Adrenal gland (tissue), 12 donors: Measurements from ENCODE around the gene PRH2. TPM values are rescaled to one million over a fixed set of nuclear protein-coding genes. Genes with fewer than 3 reads are reported as not detected.

ENCODE experiments used
- DNase-seq, 7 donors: peaks; one replicate each; pipeline ENCODE4 v3.0.0-alpha.2; 2019 to 2020
- H3K27ac ChIP-seq, 5 donors: fragments of 200-600 bp; sonication (generic) in 4 of 5; 1 replicate in 3 of 5; 2 replicates in 2 of 5; pipeline versions ENCODE4 v1.5.1 to v1.8.0; 2016 to 2020; ENCODE audit warnings: mild to moderate bottlenecking in 1 of 5
- H3K27me3 ChIP-seq: fragments of 200-600 bp; 2 replicates; pipeline ENCODE4 v1.8.0; 2021
- H3K36me3 ChIP-seq, 2 donors: fragments of 200-600 bp; replicated peaks in 1 of 2; 1 replicate in 1 of 2; 2 replicates in 1 of 2; pipeline versions ENCODE4 v1.5.1 to v1.8.0; 2018 to 2022
- H3K4me1 ChIP-seq, 2 donors: fragments of 200-600 bp; replicated peaks in 1 of 2; 1 replicate in 1 of 2; 2 replicates in 1 of 2; pipeline versions ENCODE4 v1.5.1 to v1.8.0; 2018 to 2021
- H3K4me3 ChIP-seq, 4 donors: fragments of 200-600 bp; sonication (generic) in 3 of 4; one replicate each; pipeline ENCODE4 v1.5.1; 2016 to 2018
- H3K9me3 ChIP-seq, 3 donors: fragments of 200-600 bp; sonication (generic) in 1 of 3; replicated peaks in 1 of 3; 1 replicate in 2 of 3; 2 replicates in 1 of 3; pipeline versions ENCODE4 v1.5.1 to v1.8.0; 2016 to 2021
- POLR2A ChIP-seq, 2 donors: fragments of 450-650 bp; IDR thresholded peaks; one replicate each; pipeline ENCODE4 v1.6.1; 2017; ENCODE audit warnings: antibody characterized with exemption in 2 of 2, mild to moderate bottlenecking in 2 of 2, moderate library complexity in 1 of 2
- WGBS, 4 donors: extraction: QIAGEN DNeasy Blood & Tissue Kit in 2 of 4; methylation state at CpG; one replicate each; pipeline versions ENCODE4 v1.1.5 to v1.1.7; 2013 to 2017; 5-methylcytosine and 5-hydroxymethylcytosine counted together
- intact Hi-C, 2 donors: fragments of 100-400 bp; cut with DNase I; formaldehyde crosslinking; loops; one replicate each; pipeline versions ENCODE4 v1.14.1 to v1.15.0; 2022 to 2023
- polyA plus RNA-seq, 3 donors: library from polyadenylated mRNA; stranded (reverse); fragments of 200-250 nt in 2 of 3; fragments of 350-450 nt in 1 of 3; fragmentation: Illumina TruSeq in 1 of 3; extraction: RNeasy Lipid Tissue Mini Kit (QIAGEN cat#74804) in 1 of 3; gene quantifications; one replicate each; pipeline ENCODE4 v1.2.3, GENCODE V29; 2013 to 2014
- total RNA-seq, 9 donors: library from RNA; depleted of rRNA in 4 of 9; stranded (reverse); fragments of >200 nt in 4 of 9; fragments of 120-200 nt in 1 of 9; fragmentation: NEBNext Ultra II Directional in 1 of 9; extraction: Animal tissue kit (Norgen Biotek cat#: 25700) in 1 of 9; gene quantifications; one replicate each; pipeline versions ENCODE4 v1.1.0 to v1.2.4, GENCODE V29; 2013 to 2023
- TF ChIP-seq, protein P1 (sequence below), 6 experiments: fragments of 450-650 bp in 4 of 6; fragments of 200-600 bp in 2 of 6; sonication (generic) in 1 of 6; IDR thresholded peaks; 1 replicate in 5 of 6; 2 replicates in 1 of 6; pipeline versions ENCODE4 v1.5.1 to v1.8.0; 2016 to 2021; ENCODE audit warnings: antibody characterized with exemption in 6 of 6, mild to moderate bottlenecking in 2 of 6, moderate library complexity in 1 of 6
- donor health status: healthy with polysubstance abuse.
- donor health status: Bipolar disorder and iron deficiency.
- donor health status: DM: yes; HTN: yes; CAD: no.
- donor health status: DM: no; HTN: no; CAD: no.
- donor health status: DM: no; HTN: no; CAD: no.
- donor health status: DM: yes; HTN: yes; CAD: no.

PRH2 gene
- total and polyA plus RNA-seq, 12 donors, result 0.22 to 1.6 (median 1.0) TPM; not detected in 9

DNA sequence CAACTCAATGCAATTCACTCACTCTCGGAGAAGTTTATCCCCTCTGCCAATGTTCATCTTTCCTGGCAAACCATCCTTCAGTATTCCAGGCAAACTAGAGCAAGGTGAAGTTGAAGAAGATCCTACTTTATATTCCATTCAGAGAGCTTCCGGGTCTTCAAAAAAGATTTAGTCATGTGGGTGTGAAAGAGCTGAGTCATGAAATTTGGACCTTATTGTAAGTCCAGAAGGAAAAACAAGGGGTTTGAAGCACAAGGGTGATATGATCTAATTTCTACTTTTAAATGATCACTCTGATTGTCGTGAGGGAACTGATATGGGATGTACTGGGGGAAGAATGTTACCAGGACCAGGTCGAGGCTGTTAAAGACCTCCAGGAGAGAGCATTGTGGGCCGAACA is 2.8 kb upstream of the PRH2 start:
- H3K4me3 ChIP-seq, result no peak overlapping the region
- no peaks in the 10 kb centered on the region for H3K9me3 ChIP-seq
- no peak for TF ChIP-seq POLR2A (IDR thresholded peaks at IDR 0.05)
- TF ChIP-seq, protein P1, sequence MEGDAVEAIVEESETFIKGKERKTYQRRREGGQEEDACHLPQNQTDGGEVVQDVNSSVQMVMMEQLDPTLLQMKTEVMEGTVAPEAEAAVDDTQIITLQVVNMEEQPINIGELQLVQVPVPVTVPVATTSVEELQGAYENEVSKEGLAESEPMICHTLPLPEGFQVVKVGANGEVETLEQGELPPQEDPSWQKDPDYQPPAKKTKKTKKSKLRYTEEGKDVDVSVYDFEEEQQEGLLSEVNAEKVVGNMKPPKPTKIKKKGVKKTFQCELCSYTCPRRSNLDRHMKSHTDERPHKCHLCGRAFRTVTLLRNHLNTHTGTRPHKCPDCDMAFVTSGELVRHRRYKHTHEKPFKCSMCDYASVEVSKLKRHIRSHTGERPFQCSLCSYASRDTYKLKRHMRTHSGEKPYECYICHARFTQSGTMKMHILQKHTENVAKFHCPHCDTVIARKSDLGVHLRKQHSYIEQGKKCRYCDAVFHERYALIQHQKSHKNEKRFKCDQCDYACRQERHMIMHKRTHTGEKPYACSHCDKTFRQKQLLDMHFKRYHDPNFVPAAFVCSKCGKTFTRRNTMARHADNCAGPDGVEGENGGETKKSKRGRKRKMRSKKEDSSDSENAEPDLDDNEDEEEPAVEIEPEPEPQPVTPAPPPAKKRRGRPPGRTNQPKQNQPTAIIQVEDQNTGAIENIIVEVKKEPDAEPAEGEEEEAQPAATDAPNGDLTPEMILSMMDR (IDR thresholded peaks at IDR 0.05), result no peak
- H3K27ac ChIP-seq, result no peak overlapping the region
- 87 to 96% (median 93%) methylated on average over 5 of the region's 5 CpGs for WGBS, 4 donors
- no peaks in the 10 kb centered on the region for H3K4me1 ChIP-seq
- intact Hi-C loops, result no loop called here
- DNase-seq, result no peak
- no peaks in the 10 kb centered on the region for H3K27me3 ChIP-seq
- no peaks in the 10 kb centered on the region for H3K36me3 ChIP-seq

DNA sequence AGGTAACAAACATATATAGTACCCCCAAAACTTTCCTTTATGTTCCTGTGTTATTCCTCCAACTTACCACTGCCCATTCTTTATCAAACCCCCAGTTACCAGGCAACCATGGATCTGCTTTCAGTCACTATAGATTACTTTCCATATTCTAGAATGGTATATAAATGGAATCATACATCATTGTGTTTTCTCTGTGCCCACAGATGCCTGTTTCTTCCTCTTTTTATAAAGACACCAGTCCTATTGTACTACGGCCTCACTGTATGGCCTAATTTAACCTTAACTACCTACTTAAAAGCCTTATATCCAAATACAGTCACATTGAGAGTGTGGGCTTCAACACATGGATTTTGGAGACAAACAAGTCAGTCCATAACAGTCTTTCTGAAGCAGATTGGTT is 7.5 kb downstream of the PRH2 start:
- no peak overlapping the region for H3K4me3 ChIP-seq
- intact Hi-C loops, result no loop called here
- H3K36me3 ChIP-seq, result no peaks in the 10 kb centered on the region
- no peaks in the 10 kb centered on the region for H3K27me3 ChIP-seq
- no peaks in the 10 kb centered on the region for H3K4me1 ChIP-seq
- no peaks in the 10 kb centered on the region for H3K9me3 ChIP-seq
- no peak for DNase-seq
- no peak for TF ChIP-seq POLR2A (IDR thresholded peaks at IDR 0.05)
- TF ChIP-seq, protein P1 (IDR thresholded peaks at IDR 0.05), result no peak
- WGBS, 4 donors, result 88 to 93% (median 88%) methylated on average over 1 of the region's 1 CpG
- no peak overlapping the region for H3K27ac ChIP-seq

DNA sequence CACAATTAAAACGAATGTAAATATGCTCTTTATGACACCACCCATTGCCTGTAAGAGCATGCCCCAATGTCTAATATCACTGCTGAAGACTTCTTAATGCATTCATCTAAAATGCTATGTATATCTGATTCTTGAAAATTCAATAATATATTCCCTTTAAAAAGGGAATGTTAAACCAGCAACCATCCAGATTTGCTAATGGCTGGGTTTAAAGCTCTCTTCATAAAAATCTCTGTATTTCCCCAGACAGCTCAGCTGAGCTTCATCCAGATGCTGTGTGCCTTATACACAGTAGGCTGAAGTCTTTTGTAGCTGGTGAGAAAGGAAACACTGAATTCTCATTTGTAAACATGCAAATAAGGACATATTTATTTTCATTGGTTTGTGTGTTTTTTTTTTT is 10.1 kb downstream of the PRH2 start, which contains the start of gene TAS2R14:
Gene TAS2R14 (minus strand): TSS at position 101 of the 400 bp plus-strand sequence. CDS start 56 bp downstream, at position 45.
- Histone ChIP-seq H3K27me3 (no peaks in the 10 kb centered on the region), H3K4me1 (no peaks in the 10 kb centered on the region), H3K9me3 (no peaks in the 10 kb centered on the region), H3K4me3 (no peak within 1 kb of the TSS), H3K27ac (no peak within 1 kb of the TSS), H3K36me3 (no peaks in the 10 kb centered on the region)
- WGBS, 4 donors, result 74 to 88% (median 78%) methylated on average over 1 of the region's 1 CpG
- intact Hi-C loops, result no loop called here
- DNase-seq, result no peak
- TF ChIP-seq, protein P1 (IDR thresholded peaks at IDR 0.05), result no peak
- TF ChIP-seq POLR2A (IDR thresholded peaks at IDR 0.05), result no peak

DNA sequence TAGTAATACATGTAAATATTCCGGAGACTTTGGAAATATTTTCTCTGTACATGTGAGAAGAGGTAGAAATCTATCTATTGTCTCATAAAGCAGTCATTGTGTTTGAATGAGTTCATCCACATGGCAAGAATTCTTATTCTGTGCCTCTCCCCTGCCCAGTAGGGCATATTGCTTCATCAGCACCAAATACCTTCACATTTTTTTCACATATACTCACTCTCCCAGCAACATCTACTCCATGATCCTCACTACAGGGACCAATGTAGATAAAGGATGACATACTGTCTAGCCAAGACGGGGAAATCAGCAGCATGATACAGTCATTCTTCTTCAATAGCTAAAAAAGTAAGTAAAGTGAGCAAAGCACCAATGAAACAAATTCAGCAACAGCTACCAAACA is 11.4 kb downstream of the PRH2 start:
- TF ChIP-seq POLR2A (IDR thresholded peaks at IDR 0.05), result no peak
- TF ChIP-seq, protein P1 (IDR thresholded peaks at IDR 0.05), result no peak
- no peaks in the 10 kb centered on the region for H3K27me3 ChIP-seq
- no peak overlapping the region for H3K4me3 ChIP-seq
- intact Hi-C loops, result no loop called here
- H3K27ac ChIP-seq, result no peak overlapping the region
- no peak for DNase-seq
- no peaks in the 10 kb centered on the region for H3K9me3 ChIP-seq
- no peaks in the 10 kb centered on the region for H3K36me3 ChIP-seq
- WGBS, 4 donors, result 86 to 95% (median 94%) methylated on average over 2 of the region's 2 CpGs
- no peaks in the 10 kb centered on the region for H3K4me1 ChIP-seq
